MM.1S (cell line): ENCODE measurements around the gene CRY1.

ENCODE experiments used
- CTCF ChIP-seq: fragments of 300-600 bp; sonication (generic); IDR thresholded peaks from 2 replicates; pipeline ENCODE4 v1.5.1; 2016; ENCODE audit warnings: antibody characterized with exemption, low read length, mixed read lengths
- EZH2 ChIP-seq: fragments of 300-600 bp; sonication (generic); optimal IDR thresholded peaks from 2 replicates; pipeline ENCODE3; 2017; ENCODE audit warnings: low read depth, mild to moderate bottlenecking, antibody characterized with exemption, low read length, mixed read lengths

- TF ChIP-seq EZH2 = no peak
- no peak for TF ChIP-seq CTCF
Observed at GRCh38 chr12:107033758-107034739, 59.3 kb downstream of the CRY1 start.
